Amygdala (tissue), 56 donors: ENCODE results near the gene ELAVL2.

ENCODE experiments used
- DNase-seq, 56 donors: peaks; one replicate each; lab custom pipeline; 2025; lab: John Stamatoyannopoulos, UW

The ELAVL2 gene

GRCh38 chr9:23774266-23774665, 51.8 kb downstream of the ELAVL2 start:
- DNase-seq: no peak

- DNase-seq: no peak
Observed at GRCh38 chr9:23772385-23772783, 53.7 kb downstream of the ELAVL2 start.

DNA sequence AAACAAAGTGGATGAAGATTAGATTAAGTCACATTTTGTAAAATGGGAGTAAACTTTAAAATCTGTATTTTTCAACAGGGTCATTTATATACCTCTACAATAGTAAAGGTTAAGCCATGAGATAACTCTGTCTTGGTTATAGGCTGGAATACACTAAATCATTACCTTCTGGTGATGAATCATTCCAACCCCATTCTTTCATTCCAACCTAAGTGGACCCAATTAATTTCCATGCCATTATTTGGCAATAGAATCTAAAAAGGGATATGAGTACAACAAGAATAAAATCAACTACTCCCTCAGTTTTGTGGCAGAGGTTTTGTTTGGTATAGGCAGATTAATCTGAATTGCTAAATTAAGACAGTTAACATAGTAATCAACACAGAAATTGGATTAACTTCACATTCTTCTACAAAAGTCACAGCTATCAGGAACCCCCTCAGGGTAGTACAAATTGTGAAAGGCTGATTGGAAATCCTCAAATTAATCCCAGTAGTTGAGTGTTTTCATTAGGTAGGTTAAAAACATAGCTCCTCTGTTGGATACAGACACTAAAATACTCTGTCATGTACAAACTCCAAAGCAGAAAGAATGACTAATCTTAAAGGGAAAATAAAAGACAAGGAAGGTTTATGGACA, 54.2 kb downstream of the ELAVL2 start:
- no peak for DNase-seq

DNA sequence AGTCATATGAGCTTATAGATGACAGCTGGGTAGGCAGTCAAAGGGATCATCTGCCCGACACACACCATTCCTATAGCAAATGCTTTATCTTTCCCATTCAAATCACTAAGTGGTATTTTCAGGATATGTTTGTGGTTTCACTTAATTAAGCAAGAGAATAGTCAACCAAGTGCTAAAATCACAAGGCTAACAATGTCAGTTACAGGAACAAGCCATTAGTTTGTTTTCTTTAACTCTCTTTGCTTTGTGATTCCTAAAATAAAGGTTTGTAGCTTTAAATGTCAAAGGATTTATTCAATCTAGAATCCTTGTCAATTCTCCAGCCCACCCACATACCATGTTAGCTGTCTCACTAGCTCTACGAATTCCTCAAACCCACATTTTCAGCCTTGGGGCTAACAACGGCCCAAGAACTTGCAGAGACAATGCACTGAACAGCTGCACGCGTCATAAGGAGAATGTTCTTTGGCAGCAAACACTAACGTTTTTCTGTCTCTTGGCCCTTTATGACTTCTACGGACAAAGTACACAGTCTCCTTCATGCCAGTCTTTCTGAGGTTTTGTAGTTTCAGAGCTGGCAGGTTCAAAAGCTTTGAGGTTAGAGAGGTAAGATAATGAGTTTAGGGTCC, 56.6 kb downstream of the ELAVL2 start:
- DNase-seq: no peak

GRCh38 chr9:23768861-23769260, 57.2 kb downstream of the ELAVL2 start:
- no peak for DNase-seq

GRCh38 chr9:23766613-23767012, 59.4 kb downstream of the ELAVL2 start:
- no peak for DNase-seq

DNA sequence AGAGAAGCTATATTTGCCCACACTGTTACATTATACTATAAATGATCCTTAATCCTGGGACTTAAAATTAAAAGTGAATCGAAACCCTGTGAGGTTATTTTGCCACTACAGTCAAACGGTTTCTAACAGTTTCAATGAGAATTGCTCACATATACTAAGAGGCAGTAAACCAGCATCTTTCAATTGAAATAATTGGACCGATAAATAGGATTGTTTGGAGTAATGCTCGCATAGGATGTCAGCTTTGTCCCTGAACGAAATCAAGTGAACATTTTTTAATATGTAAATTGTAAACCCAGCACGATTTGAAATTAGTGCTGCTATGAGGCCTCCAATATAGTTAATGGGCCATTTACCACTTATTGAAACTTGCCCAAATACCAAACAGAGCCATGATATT, 60.5 kb downstream of the ELAVL2 start:
- no peak for DNase-seq

DNA sequence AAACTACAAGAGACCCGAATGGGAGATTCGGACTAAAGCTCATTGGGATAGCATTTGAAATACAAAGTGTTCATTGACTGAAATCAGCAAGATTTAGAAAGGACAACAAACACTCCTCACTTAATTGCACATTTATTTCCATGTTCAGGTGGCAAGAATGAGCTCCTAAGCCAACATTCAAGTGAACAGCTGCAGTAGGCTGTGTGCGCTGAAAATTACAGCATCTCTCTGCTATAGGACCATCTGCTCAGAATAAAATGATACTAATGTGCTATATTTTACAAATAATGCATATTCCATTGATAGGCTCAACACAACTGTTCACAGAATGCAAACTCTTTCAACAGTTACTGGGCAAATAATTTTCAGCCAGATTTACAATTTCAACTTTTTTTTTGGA, 61.8 kb downstream of the ELAVL2 start:
- no peak for DNase-seq

DNA sequence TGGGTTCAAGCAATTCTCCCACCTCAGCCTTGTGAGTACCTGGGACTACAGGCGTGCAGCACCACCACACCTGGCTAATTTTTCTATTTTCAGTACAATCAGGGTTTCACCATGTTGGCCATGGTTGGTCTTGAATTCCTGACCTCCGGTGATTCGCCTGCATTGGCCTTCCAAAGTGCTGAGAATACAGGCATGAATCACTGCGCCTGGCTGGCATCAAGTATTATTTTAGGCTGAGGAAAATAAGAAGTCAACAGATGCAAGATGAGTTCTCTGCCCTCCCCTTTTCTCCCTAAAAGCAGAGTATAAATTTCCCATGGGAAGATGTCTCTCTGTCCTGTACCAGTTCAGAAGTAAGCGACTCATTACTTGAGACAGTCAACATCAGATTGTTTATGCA, 71.5 kb downstream of the ELAVL2 start:
- DNase-seq: no peak

DNA sequence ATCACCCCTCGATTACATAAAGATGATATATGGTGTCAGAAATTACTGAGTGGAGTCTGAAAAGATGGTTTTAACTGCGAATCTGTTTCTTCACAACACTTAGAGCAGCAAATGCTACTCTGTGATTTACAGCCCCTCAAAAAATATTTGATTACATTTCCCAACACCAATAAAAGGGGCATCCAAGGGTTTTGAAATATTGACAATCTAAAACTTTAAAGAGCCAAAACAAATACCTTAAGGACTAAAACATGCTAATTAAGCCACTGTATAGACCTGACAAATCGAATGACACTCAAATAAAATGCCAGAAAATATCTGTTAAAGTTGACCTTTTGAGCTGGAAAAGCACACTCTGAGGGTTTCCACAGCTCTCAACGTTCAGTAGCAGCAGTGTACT, 73.2 kb downstream of the ELAVL2 start:
- DNase-seq: no peak

DNA sequence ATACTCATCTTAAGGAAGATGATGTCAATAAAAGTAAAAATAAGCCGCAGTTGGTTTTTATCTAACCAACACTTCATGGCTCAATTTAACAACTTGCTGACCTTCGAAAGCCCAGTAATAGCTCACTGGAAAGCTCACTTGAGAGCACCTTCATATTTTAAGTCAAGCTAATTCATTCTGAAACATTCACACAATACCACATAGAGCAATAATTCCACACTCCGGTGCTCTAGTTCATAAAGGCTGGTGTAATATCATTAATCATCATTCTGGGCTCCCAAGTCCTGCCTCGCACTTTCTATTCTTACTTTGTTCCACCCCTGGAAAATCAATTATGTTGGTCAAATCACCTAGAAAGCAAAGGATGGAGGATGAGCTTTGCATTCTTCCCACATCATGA, 74.4 kb downstream of the ELAVL2 start:
- DNase-seq: no peak

- DNase-seq: no peak
Observed at GRCh38 chr9:23750808-23751207, 75.2 kb downstream of the ELAVL2 start.

GRCh38 chr9:23747088-23748075, 78.7 kb downstream of the ELAVL2 start:
- DNase-seq: no peak

GRCh38 chr9:23746317-23746716, 79.7 kb downstream of the ELAVL2 start:
- no peak for DNase-seq

- DNase-seq: no peak
Observed at GRCh38 chr9:23743036-23743435, 83.0 kb downstream of the ELAVL2 start.

DNA sequence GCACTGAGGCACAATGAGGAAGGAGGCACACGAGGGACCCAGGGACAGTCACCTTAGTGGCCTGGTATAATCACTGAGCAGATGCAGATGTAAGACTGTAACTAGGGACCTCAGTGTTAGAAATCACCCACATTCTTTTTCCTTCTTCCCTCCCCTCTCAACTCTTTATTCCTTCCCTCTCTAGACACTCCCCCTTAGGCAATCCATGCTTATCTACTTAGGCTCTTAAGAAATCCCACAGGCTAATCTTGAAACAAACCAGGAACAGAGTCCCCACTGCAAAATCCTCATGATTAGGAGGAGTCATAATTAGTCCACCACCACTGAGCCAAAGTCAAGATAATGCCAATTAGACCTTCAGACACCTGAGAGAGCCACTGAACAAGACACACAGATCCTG, 84.7 kb downstream of the ELAVL2 start:
- no peak for DNase-seq

DNA sequence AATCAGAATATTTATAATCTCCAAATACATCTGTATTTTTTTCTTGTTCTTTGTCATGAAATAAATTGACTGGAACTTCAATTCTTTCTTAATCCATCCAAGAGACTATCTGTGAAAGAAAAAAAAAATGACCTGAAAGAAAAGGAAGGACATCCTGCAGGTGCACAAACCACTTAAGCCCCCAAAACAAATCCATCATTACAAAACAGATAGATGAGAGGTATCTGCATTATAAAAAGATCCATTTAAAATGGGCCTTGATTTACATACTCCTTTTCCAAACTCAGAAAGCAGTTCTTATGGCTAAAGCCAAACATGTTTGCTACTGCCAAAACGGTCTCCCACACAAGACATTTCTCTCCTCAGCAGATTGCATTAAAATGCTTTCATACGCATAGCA, 85.5 kb downstream of the ELAVL2 start:
- DNase-seq: no peak

GRCh38 chr9:23739753-23740152, 86.3 kb downstream of the ELAVL2 start:
- no peak for DNase-seq

- DNase-seq: no peak
Observed at GRCh38 chr9:23736293-23736692, 89.7 kb downstream of the ELAVL2 start.

DNA sequence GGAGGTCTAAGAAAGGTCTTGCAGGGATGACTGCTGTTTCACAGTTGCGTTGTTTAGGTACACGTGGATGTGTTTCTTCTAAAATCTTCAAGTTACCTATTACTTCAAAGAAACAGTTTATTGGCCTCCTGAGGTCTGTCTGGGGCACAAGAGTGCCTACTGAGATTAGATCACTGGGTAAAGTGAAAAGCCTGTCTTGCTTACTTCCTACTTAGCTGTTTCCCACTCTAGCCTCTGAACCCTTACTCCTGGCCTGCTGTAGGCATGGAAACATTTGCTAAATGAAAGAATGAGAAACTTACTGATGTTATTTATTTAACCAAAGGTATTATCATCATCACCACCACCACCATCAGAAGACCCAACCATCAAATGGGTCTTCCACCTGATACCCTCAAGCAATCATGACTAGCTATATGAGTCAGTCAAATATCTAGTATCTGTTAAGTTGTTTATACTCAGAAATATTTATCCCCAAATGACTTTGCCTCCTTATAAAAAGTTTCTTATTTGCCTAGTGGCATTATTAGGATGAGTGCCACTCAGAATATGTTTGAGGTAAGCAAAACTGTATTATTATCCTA, 92.5 kb downstream of the ELAVL2 start:
- no peak for DNase-seq

- no peak for DNase-seq
Observed at GRCh38 chr9:23731353-23731752, 94.7 kb downstream of the ELAVL2 start.
